Progenitor cell of endocrine pancreas (in vitro differentiated cells): ENCODE data around the gene GORAB. TPM values are rescaled to one million over a fixed set of nuclear protein-coding genes. Genes with fewer than 3 reads are reported as not detected.
A peak's percentile ranks its signal among the peaks of the same experiment; 100 is the strongest.

Source experiments
- DNase-seq: peaks from one replicate; pipeline ENCODE4 v3.0.0; 2021; ENCODE audit warnings: low spot score; ENCODE audit not compliant: unreplicated experiment
- H3K27ac Mint-ChIP-seq: 2 replicates; pipeline ENCODE4 v1.8.0; 2021; ENCODE audit warnings: mild to moderate bottlenecking, moderate library complexity, mixed read lengths
- H3K27me3 Mint-ChIP-seq: 2 replicates; pipeline ENCODE4 v1.8.0; 2021; ENCODE audit warnings: mixed read lengths
- H3K36me3 Mint-ChIP-seq: 2 replicates; pipeline ENCODE4 v1.8.0; 2022; ENCODE audit warnings: mixed read lengths; ENCODE audit not compliant: insufficient read depth
- H3K4me1 Mint-ChIP-seq: 2 replicates; pipeline ENCODE4 v1.8.0; 2021; ENCODE audit warnings: low read depth, mixed read lengths
- H3K4me3 Mint-ChIP-seq: 2 replicates; pipeline ENCODE4 v1.8.0; 2021; ENCODE audit warnings: low read depth, mild to moderate bottlenecking, moderate library complexity, mixed read lengths
- H3K9me3 Mint-ChIP-seq: 2 replicates; pipeline ENCODE4 v1.8.0; 2021; ENCODE audit warnings: low read depth, mixed read lengths
- total RNA-seq: library from RNA; stranded (reverse); gene quantifications from 2 replicates; pipeline ENCODE4 v1.2.1, GENCODE V29; 2021
- TF ChIP-seq, protein P1 (sequence below): fragments of 200-600 bp; sonication (generic); IDR thresholded peaks from one replicate; pipeline ENCODE4 v1.5.0; 2021; ENCODE audit warnings: antibody characterized with exemption, mild to moderate bottlenecking; ENCODE audit not compliant: unreplicated experiment

GORAB gene
- total RNA-seq, 1 donor from 2014 or later, result 23.1 TPM

DNA sequence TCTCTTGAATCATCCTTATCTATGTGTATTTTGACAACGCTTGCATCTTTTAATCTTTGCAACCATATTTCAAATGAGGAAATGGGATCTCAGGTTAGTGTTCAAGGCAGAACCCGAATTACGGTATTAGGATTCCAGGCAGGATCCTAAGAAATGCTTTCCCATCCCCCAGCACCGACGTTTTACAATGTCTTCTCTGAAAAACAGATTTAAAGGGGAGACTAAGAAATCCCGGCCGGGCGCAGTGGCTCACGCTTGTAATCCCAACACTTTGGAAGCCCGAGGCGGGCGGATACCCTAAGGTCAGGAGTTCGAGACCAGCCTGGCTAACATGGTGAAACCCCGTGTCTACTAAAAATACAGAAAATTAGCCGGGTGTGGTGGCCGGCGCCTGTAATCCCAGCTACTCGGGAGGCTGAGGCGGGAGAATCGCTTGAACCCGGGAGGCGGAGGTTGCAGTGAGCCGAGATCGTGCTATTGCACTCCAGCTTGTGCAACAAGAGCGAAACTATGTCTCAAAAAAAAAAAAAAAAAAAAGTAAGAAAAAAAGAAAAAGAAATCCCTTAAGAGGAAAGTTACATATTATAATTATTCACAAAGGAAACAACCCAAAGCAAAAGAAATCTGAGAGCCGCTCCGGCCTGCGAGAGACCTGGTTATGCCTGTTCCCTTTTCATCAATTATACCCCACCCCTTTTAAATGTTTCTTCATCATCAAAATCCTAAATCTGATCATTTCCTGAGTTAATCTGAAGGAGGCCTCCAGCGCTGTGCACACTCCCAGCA is 801 bp upstream of the GORAB start:
- Mint-ChIP-seq H3K9me3 (no peaks in the 10 kb centered on the region), H3K27ac (peak overlapping the region; percentile 25), H3K27me3 (no peaks in the 10 kb centered on the region), H3K4me3 (no peak overlapping the region), H3K4me1 (peaks cover 7% of the 10 kb centered on the region), H3K36me3 (peaks cover 3% of the 10 kb centered on the region)
- TF ChIP-seq, protein P1, sequence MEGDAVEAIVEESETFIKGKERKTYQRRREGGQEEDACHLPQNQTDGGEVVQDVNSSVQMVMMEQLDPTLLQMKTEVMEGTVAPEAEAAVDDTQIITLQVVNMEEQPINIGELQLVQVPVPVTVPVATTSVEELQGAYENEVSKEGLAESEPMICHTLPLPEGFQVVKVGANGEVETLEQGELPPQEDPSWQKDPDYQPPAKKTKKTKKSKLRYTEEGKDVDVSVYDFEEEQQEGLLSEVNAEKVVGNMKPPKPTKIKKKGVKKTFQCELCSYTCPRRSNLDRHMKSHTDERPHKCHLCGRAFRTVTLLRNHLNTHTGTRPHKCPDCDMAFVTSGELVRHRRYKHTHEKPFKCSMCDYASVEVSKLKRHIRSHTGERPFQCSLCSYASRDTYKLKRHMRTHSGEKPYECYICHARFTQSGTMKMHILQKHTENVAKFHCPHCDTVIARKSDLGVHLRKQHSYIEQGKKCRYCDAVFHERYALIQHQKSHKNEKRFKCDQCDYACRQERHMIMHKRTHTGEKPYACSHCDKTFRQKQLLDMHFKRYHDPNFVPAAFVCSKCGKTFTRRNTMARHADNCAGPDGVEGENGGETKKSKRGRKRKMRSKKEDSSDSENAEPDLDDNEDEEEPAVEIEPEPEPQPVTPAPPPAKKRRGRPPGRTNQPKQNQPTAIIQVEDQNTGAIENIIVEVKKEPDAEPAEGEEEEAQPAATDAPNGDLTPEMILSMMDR, result no peak
- DNase-seq, result no peak

DNA sequence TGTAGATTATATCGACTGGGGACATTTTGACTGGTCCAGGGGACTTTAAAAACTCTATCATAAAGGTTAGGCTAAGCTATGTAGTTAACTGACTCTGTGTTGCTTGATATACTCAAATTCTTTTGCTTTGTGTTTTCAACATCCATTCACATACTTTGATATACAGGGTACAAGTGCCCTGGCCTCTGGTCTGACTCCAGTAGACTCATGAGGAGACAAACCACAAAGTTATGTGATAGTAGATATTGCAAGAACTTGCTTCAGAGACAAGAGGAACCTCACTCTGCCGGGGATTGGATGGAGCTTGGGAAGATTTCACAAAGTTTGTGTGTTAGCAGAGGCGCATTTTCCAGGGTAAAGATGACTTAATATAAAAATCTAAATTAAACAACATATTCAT is 1.3 kb downstream of the GORAB start:
- H3K27me3 Mint-ChIP-seq, result no peaks in the 10 kb centered on the region
- no peak overlapping the region for H3K4me3 Mint-ChIP-seq
- no peak for DNase-seq
- H3K4me1 Mint-ChIP-seq, result peaks cover 22% of the 10 kb centered on the region
- H3K9me3 Mint-ChIP-seq, result no peaks in the 10 kb centered on the region
- H3K36me3 Mint-ChIP-seq, result peaks cover 6% of the 10 kb centered on the region
- TF ChIP-seq, protein P1, result no peak
- no peak overlapping the region for H3K27ac Mint-ChIP-seq

DNA sequence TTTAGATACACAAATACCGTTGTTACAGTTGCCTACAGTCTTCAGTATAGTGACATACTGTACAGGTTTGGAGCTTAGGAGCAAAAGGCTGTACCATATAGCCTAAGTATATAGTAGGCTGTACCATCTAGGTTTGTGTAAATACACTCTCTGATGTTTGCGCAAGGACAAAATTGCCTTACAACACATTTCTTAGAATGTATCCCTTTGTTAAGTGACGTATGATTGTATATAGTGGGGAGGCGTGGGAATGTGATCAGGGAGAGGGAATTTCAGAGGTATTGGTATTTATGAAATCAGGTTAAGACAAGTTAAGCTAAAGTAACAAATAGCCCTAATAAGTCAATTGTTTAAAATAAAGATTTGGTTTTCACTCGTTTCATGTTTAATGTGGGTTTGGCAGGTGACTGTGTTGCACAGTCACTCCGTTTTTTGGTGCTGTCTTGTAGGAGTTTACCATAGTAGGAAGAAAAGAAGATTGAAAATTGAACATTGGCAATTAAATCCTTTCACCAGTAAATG is 2.7 kb downstream of the GORAB start:
- Mint-ChIP-seq H3K9me3 (peaks cover 8% of the 10 kb centered on the region), H3K27me3 (no peaks in the 10 kb centered on the region), H3K36me3 (peaks cover 18% of the 10 kb centered on the region), H3K4me1 (peaks cover 30% of the 10 kb centered on the region), H3K4me3 (no peak overlapping the region), H3K27ac (no peak overlapping the region)
- DNase-seq, result no peak
- TF ChIP-seq, protein P1, result no peak

DNA sequence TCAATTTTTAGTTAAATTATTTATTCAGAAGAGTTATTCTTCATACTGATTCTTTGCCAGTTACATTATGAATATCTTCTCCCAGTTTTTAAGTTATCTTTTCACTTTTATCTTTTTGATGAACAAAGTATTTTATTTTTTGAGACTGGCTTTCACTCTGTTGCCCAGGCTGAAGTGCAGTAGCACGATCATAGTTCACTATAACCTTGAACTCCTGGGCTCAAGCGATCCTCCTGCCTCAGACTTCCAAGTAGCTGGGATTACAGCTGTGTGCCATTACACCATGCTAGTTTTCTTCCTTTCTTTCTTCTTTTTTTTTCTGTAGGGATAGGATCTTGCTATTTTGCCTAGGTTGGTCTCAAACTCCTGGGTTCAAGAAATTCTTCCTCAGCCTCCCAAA is 3.5 kb downstream of the GORAB start:
- Mint-ChIP-seq H3K27ac (no peak overlapping the region), H3K4me3 (peak overlapping the region; percentile 25), H3K27me3 (no peaks in the 10 kb centered on the region), H3K4me1 (peaks cover 30% of the 10 kb centered on the region), H3K36me3 (peaks cover 24% of the 10 kb centered on the region), H3K9me3 (peaks cover 8% of the 10 kb centered on the region)
- TF ChIP-seq, protein P1, result no peak
- DNase-seq, result no peak

DNA sequence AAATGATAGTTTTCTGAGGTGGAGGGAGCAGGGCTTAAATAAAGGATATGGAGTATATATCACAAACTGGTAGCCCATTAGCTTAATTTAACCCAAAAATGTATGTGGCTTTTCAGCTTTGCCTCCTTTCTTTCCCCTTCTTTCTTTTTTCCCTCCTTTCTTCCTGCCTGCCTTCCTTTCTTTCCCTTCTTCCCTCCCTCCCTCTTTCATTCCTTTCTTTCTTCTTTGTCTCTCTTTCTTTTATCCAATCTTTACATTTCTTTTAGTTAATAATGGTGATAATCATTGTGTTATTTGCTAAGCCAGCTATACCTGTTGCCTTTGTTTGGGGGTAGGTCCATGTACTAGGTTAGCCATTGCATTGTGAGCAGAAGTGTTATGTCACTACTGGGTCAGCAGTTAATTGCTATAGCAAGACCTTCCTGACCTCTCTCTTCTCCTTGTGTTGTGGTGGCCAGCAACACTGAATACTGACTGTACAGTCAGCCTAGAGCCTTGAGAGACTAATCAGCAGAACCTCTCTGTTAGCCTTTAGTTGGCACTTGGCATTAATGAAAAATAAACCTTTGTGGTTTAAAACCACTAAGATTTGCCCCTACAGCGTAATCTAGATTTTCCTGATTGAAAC is 5.1 kb downstream of the GORAB start:
- Mint-ChIP-seq H3K27ac (peak overlapping the region; percentile 51), H3K36me3 (peaks cover 33% of the 10 kb centered on the region), H3K9me3 (peaks cover 8% of the 10 kb centered on the region), H3K4me1 (peaks cover 30% of the 10 kb centered on the region), H3K4me3 (peak overlapping the region; percentile 0), H3K27me3 (no peaks in the 10 kb centered on the region)
- no peak for DNase-seq
- TF ChIP-seq, protein P1, result no peak
